ENCODE results near the gene UNK.
A peak's percentile ranks its signal among the peaks of the same experiment; 100 is the strongest.

Gene UNK

GRCh38 chr17:75763613-75764416, 20.8 kb upstream of the UNK start:
- H3K4me3 ChIP-seq (ENCODE audit: low read depth, low read length) = peak overlapping the region; percentile 54
- in situ Hi-C loops (cut with HindIII; ENCODE audit: low sequenced_read_pairs) = no loop called here
- no peak for DNase-seq (ENCODE audit: low read depth)
- no peak for TF ChIP-seq CTCF (IDR thresholded peaks at IDR 0.05; ENCODE audit: low read depth, low read length, missing control alignments)

- no peak for DNase-seq (ENCODE audit: low read depth)
- H3K4me3 ChIP-seq (ENCODE audit: low read depth, low read length) = peak overlapping the region; percentile 54
- TF ChIP-seq CTCF (IDR thresholded peaks at IDR 0.05; ENCODE audit: low read depth, low read length, missing control alignments) = no peak
- in situ Hi-C loops (cut with HindIII; ENCODE audit: low sequenced_read_pairs) = no loop called here
Observed at GRCh38 chr17:75764417-75764710, 20.2 kb upstream of the UNK start.

- H3K4me3 ChIP-seq (ENCODE audit: low read depth, low read length) = peak within 1 kb of the TSS; percentile 54
- no peak for DNase-seq (ENCODE audit: low read depth)
- in situ Hi-C loops (cut with HindIII; ENCODE audit: low sequenced_read_pairs) = no loop called here
- TF ChIP-seq CTCF (IDR thresholded peaks at IDR 0.05; ENCODE audit: low read depth, low read length, missing control alignments) = peak; percentile 49
Observed at GRCh38 chr17:75764711-75765421, 19.7 kb upstream of the UNK start, which contains the start of gene GALK1. TSS of gene GALK1 (minus strand) at chr17:75765192. CDS start at chr17:75765136, 56 bp downstream.

GRCh38 chr17:75765981-75766380, 18.6 kb upstream of the UNK start:
- in situ Hi-C loops (cut with HindIII; ENCODE audit: low sequenced_read_pairs) = no loop called here
- H3K4me3 ChIP-seq (ENCODE audit: low read depth, low read length) = no peak overlapping the region
- DNase-seq (ENCODE audit: low read depth) = no peak
- no peak for TF ChIP-seq CTCF (IDR thresholded peaks at IDR 0.05; ENCODE audit: low read depth, low read length, missing control alignments)

GRCh38 chr17:75767881-75768280, 16.7 kb upstream of the UNK start:
- no peak for DNase-seq (ENCODE audit: low read depth)
- no peak for TF ChIP-seq CTCF (IDR thresholded peaks at IDR 0.05; ENCODE audit: low read depth, low read length, missing control alignments)
- H3K4me3 ChIP-seq (ENCODE audit: low read depth, low read length) = no peak overlapping the region
- in situ Hi-C loops (cut with HindIII; ENCODE audit: low sequenced_read_pairs) = no loop called here

GRCh38 chr17:75769536-75769935, 15.1 kb upstream of the UNK start:
- no peak overlapping the region for H3K4me3 ChIP-seq (ENCODE audit: low read depth, low read length)
- TF ChIP-seq CTCF (IDR thresholded peaks at IDR 0.05; ENCODE audit: low read depth, low read length, missing control alignments) = no peak
- no peak for DNase-seq (ENCODE audit: low read depth)
- in situ Hi-C loops (cut with HindIII; ENCODE audit: low sequenced_read_pairs) = no loop called here
